Hippocampal formation (tissue), 2 donors: ENCODE results near the gene ALG1.
"Not testable (repeated sequence)": the region's sequence is repeated elsewhere in the genome, so short reads cannot be mapped to it uniquely, and the experiment has no call there.

Experiments
- DNase-seq, 2 donors: peaks; one replicate each; lab custom pipeline; 2025; lab: John Stamatoyannopoulos, UW

Gene ALG1

GRCh38 chr16:5073771-5074170 is 2.1 kb downstream of the ALG1 start:
- not testable (repeated sequence) for DNase-seq

DNA sequence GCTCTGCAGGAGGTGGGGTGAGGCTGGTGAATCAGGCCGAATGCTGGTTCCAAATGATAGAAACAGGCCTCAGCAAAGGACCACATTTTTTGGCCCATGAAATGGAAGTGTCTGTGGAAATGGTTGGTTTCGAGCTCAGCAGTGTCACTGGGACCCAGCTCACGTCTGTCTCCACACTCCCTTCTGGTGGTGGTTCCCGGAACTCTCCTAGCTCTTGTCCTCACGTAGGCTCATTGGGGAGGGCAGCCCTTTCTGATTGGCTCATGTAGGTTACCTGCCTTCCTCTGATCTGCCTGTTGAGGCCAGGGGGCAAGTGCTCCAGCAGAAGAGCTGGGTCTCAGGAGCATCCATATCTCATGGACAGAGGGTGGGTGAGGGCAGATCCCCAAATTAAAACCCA is 4.0 kb downstream of the ALG1 start:
- DNase-seq = no peak

- no peak for DNase-seq
Measured at GRCh38 chr16:5077304-5077703, 5.7 kb downstream of the ALG1 start.

DNA sequence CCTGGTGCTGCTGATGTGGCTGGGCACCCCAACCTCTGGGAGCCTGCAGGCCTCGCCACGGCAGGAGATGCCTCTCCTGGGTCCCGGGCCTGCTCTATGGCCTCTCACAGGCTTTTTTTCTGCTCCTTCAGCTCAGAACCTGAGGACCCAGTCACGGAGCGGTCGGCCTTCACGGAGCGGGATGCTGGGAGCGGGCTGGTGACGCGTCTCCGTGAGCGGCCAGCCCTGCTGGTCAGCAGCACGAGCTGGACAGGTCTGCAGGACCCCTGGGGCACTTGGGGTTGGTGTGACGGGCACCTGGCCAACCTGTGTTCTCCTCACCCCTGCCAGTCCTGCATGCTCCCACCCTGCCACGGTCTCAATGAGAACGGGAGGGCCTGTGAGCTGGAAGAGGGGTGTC is 7.0 kb downstream of the ALG1 start:
- DNase-seq = no peak

DNA sequence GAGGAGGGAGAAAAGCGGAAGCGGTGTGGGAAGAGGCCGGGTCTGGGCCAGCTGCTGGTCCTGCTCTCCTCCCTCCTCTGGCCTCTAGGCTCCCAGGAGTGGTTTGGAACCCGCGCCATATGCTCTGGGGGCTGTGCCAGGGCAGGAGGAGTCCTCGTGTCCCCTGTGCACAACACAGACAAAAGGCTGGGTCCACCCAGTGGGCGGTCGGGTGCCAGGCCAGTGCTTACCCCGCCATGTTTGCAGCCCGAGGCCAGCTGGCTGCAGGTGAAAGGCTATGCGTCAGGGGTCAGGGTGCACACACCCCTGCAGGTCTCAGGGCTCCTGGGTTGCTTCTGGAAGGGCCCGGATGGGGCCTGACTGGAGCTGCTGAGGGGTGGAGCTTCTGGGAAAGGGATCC is 8.8 kb downstream of the ALG1 start:
- not testable (repeated sequence) for DNase-seq

GRCh38 chr16:5080996-5081395 is 9.4 kb downstream of the ALG1 start:
- not testable (repeated sequence) for DNase-seq

DNA sequence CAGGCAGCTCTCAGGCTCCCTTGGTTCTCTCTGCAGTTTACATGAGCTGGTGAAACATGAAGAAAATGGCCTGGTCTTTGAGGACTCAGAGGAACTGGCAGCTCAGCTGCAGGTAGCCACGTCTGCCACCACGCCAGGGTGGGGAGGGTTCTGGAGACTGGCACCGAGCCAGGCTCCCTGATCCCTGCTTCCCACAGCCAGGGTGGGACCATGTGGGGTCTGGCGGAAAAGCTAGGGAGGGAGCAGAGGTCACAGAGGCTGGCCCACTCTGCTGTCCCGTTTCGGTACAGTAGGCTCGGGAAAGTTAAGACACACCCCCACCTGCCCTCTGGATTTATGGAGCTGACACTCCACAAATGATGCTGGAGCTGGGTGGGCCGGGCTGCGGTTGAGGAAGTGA is 12.0 kb downstream of the ALG1 start:
- not testable (repeated sequence) for DNase-seq

DNA sequence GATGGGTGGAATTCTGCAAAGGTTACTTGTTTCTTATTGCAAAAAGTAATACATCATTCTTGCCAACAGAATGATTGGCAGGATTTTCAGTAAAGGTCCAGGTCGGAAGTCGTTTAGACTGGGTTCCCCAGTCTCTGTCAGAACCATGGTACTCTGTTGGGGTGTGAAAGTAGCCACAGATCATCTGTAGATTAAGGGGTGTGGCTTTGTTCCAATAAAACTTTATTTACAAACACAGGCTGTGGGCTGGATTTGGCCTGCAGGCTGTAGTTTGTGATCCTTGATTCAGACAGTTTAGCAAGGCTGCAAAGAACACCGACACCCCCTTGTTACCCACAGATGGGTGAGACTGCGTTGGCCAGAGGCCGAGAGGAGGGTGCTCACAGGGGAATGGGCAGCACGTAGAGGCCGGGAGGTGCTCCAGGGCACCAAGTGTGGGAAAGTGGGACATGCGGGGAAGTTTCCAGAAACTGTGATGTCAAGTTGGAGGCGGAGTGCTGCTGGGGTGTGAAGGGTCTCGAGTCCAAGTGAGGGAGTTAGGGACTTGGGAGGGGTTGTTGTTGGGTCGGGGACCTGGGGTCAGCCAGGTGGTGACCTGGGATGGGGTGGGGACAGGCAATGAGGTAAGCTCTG is 12.6 kb downstream of the ALG1 start:
- not testable (repeated sequence) for DNase-seq

DNA sequence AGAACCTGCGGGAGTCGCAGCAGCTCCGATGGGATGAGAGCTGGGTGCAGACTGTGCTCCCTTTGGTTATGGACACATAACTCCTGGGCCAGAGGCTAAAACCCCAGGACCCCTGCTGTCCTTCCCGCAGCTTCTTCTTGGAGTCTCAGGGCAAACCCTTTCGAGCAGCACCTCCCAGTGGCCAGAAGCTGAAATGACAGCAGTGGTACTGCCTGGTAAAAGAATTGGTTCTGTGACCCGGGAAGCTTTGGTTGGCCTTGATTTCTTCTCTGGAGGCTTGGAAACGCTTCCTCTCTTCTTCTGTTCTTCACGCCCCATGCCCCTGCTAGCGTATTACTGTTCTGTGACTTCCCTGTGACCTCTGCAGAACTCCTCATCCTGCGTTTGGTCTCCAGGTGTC is 13.2 kb downstream of the ALG1 start:
- not testable (repeated sequence) for DNase-seq

DNA sequence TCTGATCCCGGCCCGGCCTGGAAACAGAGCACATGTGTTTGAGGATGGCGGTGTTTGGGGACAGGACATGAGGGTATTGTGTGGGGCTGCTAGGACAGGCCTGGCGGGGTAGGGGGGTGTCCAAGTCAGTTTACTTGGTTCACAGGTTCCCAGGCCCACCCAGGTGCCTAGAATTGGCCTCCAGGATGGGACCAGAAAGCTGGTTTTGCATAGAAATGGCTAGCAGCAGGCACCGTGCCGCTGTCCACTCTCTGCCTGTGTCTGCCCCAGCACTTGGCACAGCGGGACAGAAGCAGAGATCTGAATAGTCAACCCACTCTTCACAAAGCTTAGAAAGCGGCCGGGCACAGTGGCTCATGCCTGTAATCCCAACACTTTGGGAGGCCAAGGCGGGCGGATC is 14.1 kb downstream of the ALG1 start:
- not testable (repeated sequence) for DNase-seq

DNA sequence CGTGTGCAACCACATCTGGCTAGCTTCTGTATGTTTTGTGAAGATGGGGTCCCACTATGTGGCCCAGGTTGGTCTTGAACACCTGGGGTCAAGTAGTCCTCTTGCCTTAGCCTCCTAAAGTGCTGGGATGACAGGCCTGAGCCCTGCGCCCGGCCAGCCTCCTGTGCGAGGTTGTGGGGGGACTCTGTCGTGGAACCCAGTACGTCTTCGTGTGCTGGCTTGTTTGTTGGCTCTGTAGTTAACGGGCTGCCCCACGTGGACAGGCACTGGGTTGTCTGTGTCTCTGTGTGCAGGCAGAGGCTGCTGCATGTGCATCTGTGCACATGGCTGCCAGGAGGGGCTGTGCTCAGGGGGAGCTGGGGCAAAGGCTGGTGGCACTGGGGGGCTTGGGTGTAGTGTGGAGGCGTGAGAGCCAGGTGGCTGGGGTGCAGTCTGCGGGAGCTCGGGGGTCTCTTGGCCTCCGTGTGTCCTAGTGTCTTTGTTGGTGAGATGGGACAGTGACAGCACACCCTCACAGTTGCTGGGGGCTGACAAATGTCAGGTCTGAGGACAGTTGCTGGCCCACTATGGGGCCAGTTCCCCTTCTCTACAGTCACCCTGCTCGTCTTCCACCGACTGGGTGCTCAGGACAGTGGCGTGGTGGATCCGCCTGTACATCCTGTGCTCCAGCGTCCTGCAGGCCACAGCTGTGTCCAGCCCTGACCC is 16.6 kb downstream of the ALG1 start:
- not testable (repeated sequence) for DNase-seq

DNA sequence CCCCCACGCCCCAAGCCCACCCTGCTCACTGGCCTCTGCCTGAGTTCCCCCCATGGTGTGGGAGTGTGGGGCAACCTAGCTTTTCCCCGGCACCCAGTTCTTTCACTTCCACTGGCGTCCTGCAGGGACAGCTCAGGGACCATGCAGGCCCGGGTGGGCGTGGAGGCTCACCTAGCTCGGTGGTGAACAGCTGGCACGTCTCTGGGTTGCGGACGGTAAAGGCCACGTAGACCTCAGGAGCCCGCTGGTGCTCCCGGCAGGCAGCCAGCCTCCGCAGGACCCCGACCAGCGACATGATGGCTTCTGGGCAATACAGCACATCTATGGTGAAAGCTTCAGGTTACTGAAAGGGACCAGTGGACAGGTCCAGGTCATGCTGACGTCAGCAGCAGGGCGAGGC is 17.3 kb downstream of the ALG1 start:
- not testable (repeated sequence) for DNase-seq

GRCh38 chr16:5089911-5090555 is 18.4 kb downstream of the ALG1 start:
- DNase-seq = not testable (repeated sequence)

DNA sequence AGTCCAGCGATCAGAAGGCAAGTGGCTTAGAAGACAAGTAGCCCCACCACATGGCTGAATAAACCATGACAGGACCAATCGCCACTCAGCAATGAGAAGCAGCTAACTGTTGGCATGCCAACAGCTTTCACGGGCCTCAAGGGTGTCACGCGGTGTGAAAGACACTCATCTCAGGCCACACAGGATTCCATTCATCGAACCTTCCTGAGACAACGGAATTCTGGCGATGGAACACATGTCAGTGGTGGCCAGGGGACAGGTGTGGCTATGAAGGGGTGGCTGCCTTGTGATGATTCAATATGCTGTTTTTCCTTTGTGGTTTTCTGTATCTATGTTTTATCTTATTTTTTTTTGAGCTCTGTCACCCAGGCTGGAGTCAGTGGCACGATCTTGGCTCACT is 18.9 kb downstream of the ALG1 start:
- not testable (repeated sequence) for DNase-seq

DNA sequence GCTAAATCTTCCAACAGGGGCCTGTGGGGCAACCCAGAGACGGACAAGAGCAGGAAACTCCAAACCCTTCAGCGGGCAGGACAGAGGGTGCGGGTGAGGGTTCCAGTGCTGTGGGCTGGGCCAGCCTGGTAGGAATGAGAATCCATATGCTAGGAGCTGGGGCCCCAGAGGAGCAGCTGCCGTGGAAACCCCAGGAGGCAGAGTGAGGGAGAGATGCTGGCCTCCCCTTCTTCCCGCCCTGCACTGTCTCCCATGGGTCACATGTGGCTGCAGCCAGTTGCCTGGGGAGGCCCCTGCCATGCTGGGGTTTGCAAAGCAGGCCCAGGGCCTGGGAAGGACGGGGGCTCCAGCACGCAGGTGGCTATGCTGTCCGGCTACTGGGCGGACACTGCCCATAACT is 21.4 kb downstream of the ALG1 start:
- not testable (repeated sequence) for DNase-seq

DNA sequence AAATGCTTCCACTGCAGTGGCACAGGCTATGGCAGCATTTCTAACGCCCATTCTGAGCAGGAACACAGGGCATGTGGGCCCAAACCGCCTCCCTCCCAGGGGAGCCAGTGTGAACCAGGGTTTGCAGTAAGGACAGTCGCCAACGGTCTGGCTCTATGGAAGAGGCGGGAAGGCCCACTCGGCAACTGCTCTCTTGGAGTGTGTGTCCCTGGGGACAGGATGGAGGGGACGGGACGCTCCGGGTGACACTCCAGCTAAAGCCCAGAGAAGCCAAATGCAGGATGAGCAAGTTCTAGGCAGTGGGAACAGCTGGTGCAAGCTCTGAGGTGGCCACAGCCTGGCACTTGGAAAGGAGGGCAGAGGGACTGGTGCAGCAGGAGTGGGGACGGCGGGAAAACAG is 22.1 kb downstream of the ALG1 start:
- DNase-seq = not testable (repeated sequence)

GRCh38 chr16:5095145-5095830 is 23.6 kb downstream of the ALG1 start:
- DNase-seq = not testable (repeated sequence)

- DNase-seq = not testable (repeated sequence)
Measured at GRCh38 chr16:5096437-5097060, 24.9 kb downstream of the ALG1 start.

DNA sequence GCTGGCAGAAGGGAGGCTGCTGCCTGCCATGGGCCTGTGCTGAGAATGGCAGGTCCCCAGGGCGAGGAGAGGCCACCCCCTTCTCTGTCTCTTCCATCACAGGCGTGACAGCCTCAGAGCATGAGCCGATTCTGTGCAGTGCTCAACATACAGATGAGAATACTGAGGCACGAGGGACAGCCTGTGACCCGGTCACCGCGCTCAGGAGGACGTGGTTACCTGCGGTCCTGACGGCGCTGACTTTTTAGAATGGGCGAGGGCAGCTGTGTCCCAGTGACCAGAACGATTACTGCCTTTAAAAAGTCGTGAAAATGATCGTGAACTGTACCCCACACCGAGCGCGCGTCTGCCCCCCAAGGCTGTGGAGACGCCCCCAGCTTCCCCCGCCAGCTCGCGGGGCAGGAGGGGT is 25.4 kb downstream of the ALG1 start:
- not testable (repeated sequence) for DNase-seq

- peak; percentile 97 to 100 for DNase-seq
Measured at GRCh38 chr16:5097470-5098220, 26.0 kb downstream of the ALG1 start, which contains the start of gene EEF2KMT. Gene EEF2KMT (minus strand): TSS chr16:5097795. CDS start chr16:5097739, 56 bp downstream.
